Epithelial cell of proximal tubule (primary cell): ENCODE measurements around the gene SLAMF8. TPM values are rescaled to one million over a fixed set of nuclear protein-coding genes. Genes with fewer than 3 reads are reported as not detected.
A peak's percentile ranks its signal among the peaks of the same experiment; 100 is the strongest.

ENCODE experiments used
- DNase-seq: peaks from one replicate; pipeline ENCODE4 v3.0.0-alpha.2; 2011; ENCODE audit warnings: low read depth
- H3K4me3 ChIP-seq: 2 replicates; pipeline ENCODE4 v1.5.1; 2011; ENCODE audit warnings: low read depth, mild to moderate bottlenecking, low read length
- total RNA-seq: library from RNA; depleted of rRNA; stranded (reverse); fragments of >200 nt; gene quantifications from 2 replicates; pipeline ENCODE4 v1.2.3, GENCODE V29; 2015
- TF ChIP-seq, protein P1 (sequence below): conservative IDR thresholded peaks from 2 replicates; pipeline ENCODE4 v1.5.1; 2012; ENCODE audit warnings: low read depth, mild to moderate bottlenecking, low read length

SLAMF8 gene
- total RNA-seq, 1 donor from 2014 or later: not detected

DNA sequence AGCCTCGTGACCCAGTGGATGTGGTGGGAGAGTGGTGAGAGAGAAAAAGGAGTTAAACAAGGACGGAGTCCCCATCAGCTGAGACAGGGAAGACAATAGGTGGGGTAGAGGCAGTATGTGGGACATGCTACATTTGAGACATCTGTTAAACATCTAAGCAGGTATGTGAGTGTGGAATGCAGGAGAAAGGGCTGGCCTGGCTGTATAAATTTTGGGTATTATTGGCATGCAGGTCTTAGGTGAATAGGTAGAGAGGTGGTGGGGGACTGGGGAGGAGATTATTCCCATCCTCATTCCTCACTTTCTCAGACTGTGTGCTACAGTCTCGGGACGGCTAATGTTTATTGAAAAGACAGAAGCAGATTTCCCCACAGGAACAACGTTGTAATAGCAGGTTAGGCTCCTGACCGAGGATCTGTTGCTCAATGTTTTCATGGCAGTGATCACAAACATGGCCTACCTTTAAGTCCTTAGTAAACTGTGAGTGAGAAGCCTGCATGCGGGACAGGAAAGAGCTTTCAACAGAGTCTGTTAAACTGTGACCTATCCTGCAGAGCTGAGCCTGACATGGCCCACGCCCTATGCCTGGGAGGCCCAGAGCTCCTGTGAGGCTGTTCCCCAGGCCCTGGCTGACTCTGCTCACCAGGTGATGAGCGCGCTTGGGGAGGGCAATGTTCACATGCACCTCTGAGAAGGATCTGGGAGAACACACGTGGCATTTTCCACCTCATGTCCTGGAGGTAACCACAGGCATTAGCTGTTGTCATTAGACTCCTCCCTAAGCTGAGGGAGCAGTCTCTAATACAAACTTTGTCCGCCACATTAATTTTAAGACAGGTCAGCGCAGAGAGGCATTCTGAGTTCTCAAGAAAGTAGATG is 19.3 kb downstream of the SLAMF8 start:
- no peak overlapping the region for H3K4me3 ChIP-seq
- DNase-seq: peak; percentile 43

DNA sequence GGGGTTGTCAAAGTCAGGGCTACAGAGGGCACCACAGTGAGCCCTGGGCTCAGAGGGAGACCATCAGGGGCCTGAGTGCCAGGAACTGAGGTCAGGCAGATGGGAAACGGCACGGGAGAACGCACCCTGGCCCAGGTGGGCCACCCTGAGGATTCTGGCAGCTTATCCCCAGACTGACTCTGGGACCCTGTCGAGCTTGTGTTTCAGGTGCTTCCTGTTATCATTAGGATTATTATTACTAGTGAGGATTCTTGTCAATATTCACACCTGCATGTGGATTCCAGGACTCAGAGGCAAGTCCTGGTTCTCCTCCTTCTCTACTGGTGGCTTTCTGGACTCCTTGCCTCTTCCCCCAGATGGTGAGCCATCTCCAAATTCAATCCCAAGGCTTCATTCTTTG is 20.6 kb downstream of the SLAMF8 start:
- H3K4me3 ChIP-seq: no peak overlapping the region
- DNase-seq: no peak
- TF ChIP-seq, protein P1, sequence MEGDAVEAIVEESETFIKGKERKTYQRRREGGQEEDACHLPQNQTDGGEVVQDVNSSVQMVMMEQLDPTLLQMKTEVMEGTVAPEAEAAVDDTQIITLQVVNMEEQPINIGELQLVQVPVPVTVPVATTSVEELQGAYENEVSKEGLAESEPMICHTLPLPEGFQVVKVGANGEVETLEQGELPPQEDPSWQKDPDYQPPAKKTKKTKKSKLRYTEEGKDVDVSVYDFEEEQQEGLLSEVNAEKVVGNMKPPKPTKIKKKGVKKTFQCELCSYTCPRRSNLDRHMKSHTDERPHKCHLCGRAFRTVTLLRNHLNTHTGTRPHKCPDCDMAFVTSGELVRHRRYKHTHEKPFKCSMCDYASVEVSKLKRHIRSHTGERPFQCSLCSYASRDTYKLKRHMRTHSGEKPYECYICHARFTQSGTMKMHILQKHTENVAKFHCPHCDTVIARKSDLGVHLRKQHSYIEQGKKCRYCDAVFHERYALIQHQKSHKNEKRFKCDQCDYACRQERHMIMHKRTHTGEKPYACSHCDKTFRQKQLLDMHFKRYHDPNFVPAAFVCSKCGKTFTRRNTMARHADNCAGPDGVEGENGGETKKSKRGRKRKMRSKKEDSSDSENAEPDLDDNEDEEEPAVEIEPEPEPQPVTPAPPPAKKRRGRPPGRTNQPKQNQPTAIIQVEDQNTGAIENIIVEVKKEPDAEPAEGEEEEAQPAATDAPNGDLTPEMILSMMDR: no peak

More for the DNA sequence above, 19.3 kb downstream of the SLAMF8 start:
- TF ChIP-seq, protein P1: peak; percentile 2

DNA sequence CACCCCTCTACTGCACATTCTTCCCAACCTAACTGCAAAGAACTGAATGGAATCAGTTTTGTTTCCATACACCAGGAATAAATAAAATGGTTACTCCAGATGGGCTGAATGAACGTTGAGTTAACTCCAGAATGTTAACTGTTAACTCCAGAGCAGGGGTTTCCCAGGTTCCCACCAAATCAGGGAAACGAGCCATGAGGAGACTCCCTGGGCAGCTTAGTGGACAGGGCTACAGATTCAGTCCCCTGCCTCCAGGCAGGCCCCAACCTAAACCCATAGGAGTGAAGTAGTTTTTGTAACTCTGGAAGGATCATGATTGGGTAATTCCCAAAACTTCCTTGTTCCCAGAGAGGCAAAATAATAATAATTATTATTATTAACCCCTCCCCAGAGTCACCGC is 21.7 kb downstream of the SLAMF8 start:
- TF ChIP-seq, protein P1: no peak
- DNase-seq: no peak
- no peak overlapping the region for H3K4me3 ChIP-seq

DNA sequence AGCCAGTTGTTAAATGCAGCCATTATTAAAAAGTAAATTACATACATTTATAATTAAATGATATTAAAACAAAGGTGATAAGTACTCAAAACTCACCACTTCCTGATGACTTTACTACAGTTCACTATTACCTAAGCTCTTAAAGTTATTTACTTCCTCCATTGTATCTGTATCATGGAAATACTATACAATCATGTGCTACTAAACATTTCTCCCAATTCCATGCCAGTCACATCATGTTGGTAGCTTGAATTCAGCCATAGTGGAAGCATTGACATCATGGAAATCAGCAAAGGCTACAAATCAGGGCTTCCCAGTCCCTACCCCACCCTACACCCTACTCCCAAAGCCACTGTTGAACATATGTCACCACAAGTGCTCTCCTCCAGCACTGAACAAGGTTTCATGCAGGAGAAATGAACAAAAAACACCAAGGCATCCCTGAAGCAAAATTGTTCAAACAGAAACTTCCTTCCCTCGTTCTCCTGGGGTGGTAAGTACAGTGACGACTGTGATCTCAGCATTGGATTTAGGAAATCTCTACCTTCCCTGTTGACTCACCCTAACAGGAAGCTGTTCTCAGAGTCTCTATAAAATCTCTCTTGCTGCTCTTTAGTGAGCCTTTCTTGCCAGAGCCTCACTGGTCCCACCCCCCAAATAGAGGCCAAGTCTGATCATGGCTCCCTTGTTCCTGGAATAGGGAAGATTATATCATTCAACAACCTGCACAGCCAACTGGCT is 23.1 kb downstream of the SLAMF8 start:
- DNase-seq: no peak
- H3K4me3 ChIP-seq: no peak overlapping the region
- TF ChIP-seq, protein P1: no peak

DNA sequence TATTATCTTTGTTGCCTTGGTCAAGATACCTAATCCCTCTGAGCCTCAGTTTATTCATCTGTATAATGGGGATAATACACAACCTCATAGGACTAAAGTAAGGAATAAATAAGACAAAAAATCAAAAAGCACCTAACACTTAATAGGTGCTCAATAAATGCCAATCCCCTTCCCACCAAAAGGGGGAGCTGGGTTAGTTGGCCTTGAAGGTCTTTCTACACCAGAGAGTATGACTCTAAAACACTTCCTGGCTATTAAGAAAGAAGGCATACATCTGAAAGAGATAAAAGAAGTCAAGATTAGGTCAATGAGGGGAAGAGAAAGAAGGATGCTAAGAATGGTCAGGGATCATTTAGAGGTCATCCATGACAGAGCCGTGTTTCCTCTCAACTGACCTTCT is 24.7 kb downstream of the SLAMF8 start:
- no peak for DNase-seq
- no peak overlapping the region for H3K4me3 ChIP-seq
- TF ChIP-seq, protein P1: peak; percentile 14

DNA sequence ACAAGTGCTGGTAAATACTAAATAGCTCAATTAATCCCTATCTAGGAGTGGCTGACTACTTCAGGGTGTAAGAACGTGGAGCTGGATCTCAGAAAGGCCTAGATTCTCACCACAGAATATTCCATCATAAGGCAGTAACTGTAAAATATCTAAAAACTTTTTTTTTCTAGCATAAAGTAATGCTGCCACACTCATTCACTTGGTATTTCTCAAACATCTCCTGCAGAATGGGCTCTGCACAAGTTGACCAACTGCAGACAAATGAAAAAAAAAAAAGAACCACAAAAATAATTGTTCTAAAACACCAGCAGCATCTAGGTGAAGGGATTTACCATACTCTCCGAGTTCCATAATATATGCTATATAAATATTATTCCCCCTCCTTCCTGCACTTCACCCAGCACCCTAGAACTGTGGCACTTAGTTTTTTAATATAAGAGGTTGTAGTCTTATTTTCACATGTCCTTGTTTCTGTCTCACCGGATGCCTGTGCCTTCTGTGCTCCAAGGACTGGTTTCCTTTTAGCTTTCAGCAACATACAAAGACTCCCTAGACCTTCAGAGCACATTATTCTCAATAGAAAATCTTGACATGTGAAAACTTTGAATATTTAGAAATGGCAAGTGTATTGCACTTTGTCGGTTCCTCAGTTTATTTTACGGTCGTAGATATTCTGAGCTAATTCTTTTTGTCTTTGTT is 26.9 kb downstream of the SLAMF8 start:
- DNase-seq: no peak
- H3K4me3 ChIP-seq: peak overlapping the region; percentile 71
- TF ChIP-seq, protein P1: no peak
